Activated CD8-positive, alpha-beta memory T cell treated with anti-CD3 and anti-CD28 coated beads for 1 hour (primary cell): ENCODE measurements around the gene SHE.

Experiments
- DNase-seq, 2 donors: peaks; one replicate each; pipeline ENCODE4 v3.0.0-alpha.2; 2020; ENCODE audit warnings: low read depth in 1 of 2; ENCODE audit errors: extremely low read depth in 1 of 2

Gene SHE

GRCh38 chr1:154453161-154453560 is 49.1 kb downstream of the SHE start:
- DNase-seq, result no peak

- no peak for DNase-seq
These were observed 53.8 kb downstream of the SHE start for GRCh38 chr1:154448331-154448811.

GRCh38 chr1:154446789-154447188 is 55.4 kb downstream of the SHE start:
- DNase-seq, result no peak

GRCh38 chr1:154446292-154446691 is 55.9 kb downstream of the SHE start:
- DNase-seq, result no peak

GRCh38 chr1:154445040-154445472 is 57.2 kb downstream of the SHE start:
- DNase-seq, result no peak

- DNase-seq, result no peak
These were observed 58.8 kb downstream of the SHE start for GRCh38 chr1:154443274-154444013.

- DNase-seq, result no peak
These were observed 60.0 kb downstream of the SHE start for GRCh38 chr1:154442006-154442740.

- no peak for DNase-seq
These were observed 60.8 kb downstream of the SHE start for GRCh38 chr1:154441241-154441888.

- no peak for DNase-seq
These were observed 62.0 kb downstream of the SHE start for GRCh38 chr1:154440036-154440804.

- DNase-seq, result no peak
These were observed 65.8 kb downstream of the SHE start for GRCh38 chr1:154436433-154436832.

GRCh38 chr1:154435599-154436200 is 66.5 kb downstream of the SHE start:
- no peak for DNase-seq

- no peak for DNase-seq
These were observed 67.7 kb downstream of the SHE start for GRCh38 chr1:154434346-154435085.

- DNase-seq, result no peak
These were observed 68.9 kb downstream of the SHE start for GRCh38 chr1:154433161-154433764.

GRCh38 chr1:154431586-154432373 is 70.4 kb downstream of the SHE start:
- DNase-seq, result no peak

- no peak for DNase-seq
These were observed 71.3 kb downstream of the SHE start for GRCh38 chr1:154430903-154431302.

- DNase-seq, result no peak
These were observed 72.2 kb downstream of the SHE start for GRCh38 chr1:154429841-154430611.
